Measurements from ENCODE around the gene KCND3.

KCND3 gene

DNA sequence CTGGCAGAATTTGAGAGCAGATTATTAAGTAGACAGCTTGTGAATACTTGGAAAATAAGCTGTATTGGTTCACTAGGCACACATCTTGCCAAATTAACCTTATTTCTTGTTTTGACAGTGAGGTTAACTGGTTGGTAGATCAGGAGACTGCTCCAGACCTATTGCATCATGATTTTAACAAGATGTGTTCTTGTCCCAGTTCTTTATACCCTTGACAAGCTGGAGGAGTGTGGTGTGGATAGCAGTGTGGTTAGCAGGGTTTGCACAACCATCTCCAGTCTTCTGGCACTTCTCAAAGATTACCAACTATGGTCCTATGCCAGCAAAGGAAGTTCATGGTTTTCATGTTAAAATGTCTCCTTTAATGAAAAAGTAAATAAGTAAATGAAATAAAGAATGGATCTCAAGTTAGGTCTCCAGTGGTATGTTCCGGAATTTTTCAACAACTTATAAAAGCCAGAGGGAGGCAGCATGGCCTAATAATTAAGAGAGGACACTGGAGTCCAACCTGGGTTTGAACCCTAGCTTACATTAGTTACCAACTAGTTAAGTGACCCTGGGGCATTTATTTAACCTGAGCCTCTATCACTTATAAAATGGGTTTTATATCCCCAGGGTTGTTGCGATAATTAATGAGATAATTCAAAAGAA lies 199.7 kb downstream of the KCND3 start:
- H3K9me2 ChIP-seq (ENCODE audit: low read depth, low read length): no peaks in the 10 kb centered on the region
- H3K79me2 ChIP-seq (ENCODE audit: insufficient read depth, low read length): no peaks in the 10 kb centered on the region
- no peak overlapping the region for H3K9ac ChIP-seq (ENCODE audit: low read length)
- H3K27ac ChIP-seq (ENCODE audit: low read depth, low read length, poor library complexity, severe bottlenecking): no peak overlapping the region
- H4K20me1 ChIP-seq (ENCODE audit: insufficient read depth, low read length): no peaks in the 10 kb centered on the region
- no peak overlapping the region for H3K4me2 ChIP-seq (ENCODE audit: low read length)
- H3K4me1 ChIP-seq (ENCODE audit: insufficient read depth, low read length, severe bottlenecking): no peaks in the 10 kb centered on the region
- H3K4me3 ChIP-seq (ENCODE audit: low read depth, low read length, poor library complexity, severe bottlenecking): no peak overlapping the region
- TF ChIP-seq, protein P1, sequence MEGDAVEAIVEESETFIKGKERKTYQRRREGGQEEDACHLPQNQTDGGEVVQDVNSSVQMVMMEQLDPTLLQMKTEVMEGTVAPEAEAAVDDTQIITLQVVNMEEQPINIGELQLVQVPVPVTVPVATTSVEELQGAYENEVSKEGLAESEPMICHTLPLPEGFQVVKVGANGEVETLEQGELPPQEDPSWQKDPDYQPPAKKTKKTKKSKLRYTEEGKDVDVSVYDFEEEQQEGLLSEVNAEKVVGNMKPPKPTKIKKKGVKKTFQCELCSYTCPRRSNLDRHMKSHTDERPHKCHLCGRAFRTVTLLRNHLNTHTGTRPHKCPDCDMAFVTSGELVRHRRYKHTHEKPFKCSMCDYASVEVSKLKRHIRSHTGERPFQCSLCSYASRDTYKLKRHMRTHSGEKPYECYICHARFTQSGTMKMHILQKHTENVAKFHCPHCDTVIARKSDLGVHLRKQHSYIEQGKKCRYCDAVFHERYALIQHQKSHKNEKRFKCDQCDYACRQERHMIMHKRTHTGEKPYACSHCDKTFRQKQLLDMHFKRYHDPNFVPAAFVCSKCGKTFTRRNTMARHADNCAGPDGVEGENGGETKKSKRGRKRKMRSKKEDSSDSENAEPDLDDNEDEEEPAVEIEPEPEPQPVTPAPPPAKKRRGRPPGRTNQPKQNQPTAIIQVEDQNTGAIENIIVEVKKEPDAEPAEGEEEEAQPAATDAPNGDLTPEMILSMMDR (IDR thresholded peaks at IDR 0.05; ENCODE audit: low read length): no peak
- no peak for TF ChIP-seq EZH2 (IDR thresholded peaks at IDR 0.05; ENCODE audit: borderline replicate concordance, low read length)
- H3K9me3 ChIP-seq (ENCODE audit: low read length): no peaks in the 10 kb centered on the region
- H3K27me3 ChIP-seq (ENCODE audit: insufficient read depth, low read length): peaks cover 17% of the 10 kb centered on the region
- H3F3A ChIP-seq (ENCODE audit: insufficient read depth, low read length): no peaks in the 10 kb centered on the region
- no peak overlapping the region for H2AFZ ChIP-seq (ENCODE audit: low read length)
- H3K36me3 ChIP-seq (ENCODE audit: insufficient read depth, low read length): no peaks in the 10 kb centered on the region

DNA sequence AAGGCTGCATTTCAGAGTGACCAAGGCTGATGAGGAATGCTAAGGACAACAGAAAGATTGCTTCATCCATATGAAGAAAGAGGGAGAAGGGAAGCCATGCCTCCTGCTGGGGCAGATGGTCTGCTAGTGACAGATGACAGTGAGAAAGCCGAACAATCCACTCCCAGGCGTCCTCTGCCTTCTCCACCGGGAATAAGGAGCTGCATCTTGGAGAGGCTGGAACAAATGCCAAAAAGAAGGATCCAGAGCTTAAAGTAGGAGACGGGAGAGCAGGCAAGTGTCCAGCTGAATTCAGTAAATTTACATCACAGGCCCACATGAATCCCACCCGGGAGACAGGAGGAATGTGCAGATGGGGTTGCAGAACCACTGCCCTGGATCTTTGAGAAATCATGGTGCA lies 200.3 kb downstream of the KCND3 start:
- no peak overlapping the region for H3K27ac ChIP-seq (ENCODE audit: low read depth, low read length, poor library complexity, severe bottlenecking)

DNA sequence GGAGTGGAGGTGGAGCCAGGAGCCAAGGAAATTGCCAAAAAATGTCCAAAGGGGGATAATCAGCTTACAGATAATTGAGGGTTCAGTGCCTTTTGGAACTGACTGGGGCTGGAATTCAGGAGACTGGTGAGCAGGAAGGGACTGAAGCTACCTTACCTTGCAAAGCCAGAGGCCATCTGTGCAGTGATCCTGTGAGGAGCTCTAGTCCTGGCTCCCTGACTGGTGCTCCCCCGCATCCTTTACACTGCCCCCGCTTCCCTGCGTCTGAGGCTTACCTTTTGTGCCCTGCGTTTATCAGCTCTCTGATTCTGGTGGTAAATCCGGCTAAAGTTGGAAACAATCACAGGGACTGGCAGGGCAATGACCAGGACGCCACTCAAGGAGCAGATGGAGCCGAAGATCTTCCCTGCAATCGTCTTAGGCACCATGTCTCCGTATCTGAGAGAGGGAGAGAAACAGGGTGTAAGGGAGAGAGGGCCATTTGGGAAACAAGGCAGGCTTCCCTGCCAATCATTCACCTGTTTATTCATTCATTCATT lies 202.7 kb downstream of the KCND3 start:
- peaks cover 14% of the 10 kb centered on the region for H3K27me3 ChIP-seq (ENCODE audit: insufficient read depth, low read length)
- H3K9ac ChIP-seq (ENCODE audit: low read length): no peak overlapping the region
- no peaks in the 10 kb centered on the region for H3K9me3 ChIP-seq (ENCODE audit: low read length)
- H3K4me3 ChIP-seq (ENCODE audit: low read depth, low read length, poor library complexity, severe bottlenecking): no peak overlapping the region
- no peaks in the 10 kb centered on the region for H3K36me3 ChIP-seq (ENCODE audit: insufficient read depth, low read length)
- no peaks in the 10 kb centered on the region for H4K20me1 ChIP-seq (ENCODE audit: insufficient read depth, low read length)
- H3F3A ChIP-seq (ENCODE audit: insufficient read depth, low read length): no peaks in the 10 kb centered on the region
- H3K4me2 ChIP-seq (ENCODE audit: low read length): no peak overlapping the region
- H3K4me1 ChIP-seq (ENCODE audit: insufficient read depth, low read length, severe bottlenecking): no peaks in the 10 kb centered on the region
- no peak overlapping the region for H3K27ac ChIP-seq (ENCODE audit: low read depth, low read length, poor library complexity, severe bottlenecking)
- no peak overlapping the region for H2AFZ ChIP-seq (ENCODE audit: low read length)
- no peak for TF ChIP-seq EZH2 (IDR thresholded peaks at IDR 0.05; ENCODE audit: borderline replicate concordance, low read length)
- TF ChIP-seq, protein P1 (IDR thresholded peaks at IDR 0.05; ENCODE audit: low read length): no peak
- H3K9me2 ChIP-seq (ENCODE audit: low read depth, low read length): no peaks in the 10 kb centered on the region
- no peaks in the 10 kb centered on the region for H3K79me2 ChIP-seq (ENCODE audit: insufficient read depth, low read length)

More for the DNA sequence above, 200.3 kb downstream of the KCND3 start:
- Histone ChIP-seq H3K4me3 (ENCODE audit: low read depth, low read length, poor library complexity, severe bottlenecking) (no peak overlapping the region), H3K9me2 (ENCODE audit: low read depth, low read length) (no peaks in the 10 kb centered on the region), H3K4me2 (ENCODE audit: low read length) (no peak overlapping the region), H4K20me1 (ENCODE audit: insufficient read depth, low read length) (no peaks in the 10 kb centered on the region), H3K36me3 (ENCODE audit: insufficient read depth, low read length) (no peaks in the 10 kb centered on the region), H3K27me3 (ENCODE audit: insufficient read depth, low read length) (peaks cover 17% of the 10 kb centered on the region), H2AFZ (ENCODE audit: low read length) (no peak overlapping the region), H3K4me1 (ENCODE audit: insufficient read depth, low read length, severe bottlenecking) (no peaks in the 10 kb centered on the region), H3K79me2 (ENCODE audit: insufficient read depth, low read length) (no peaks in the 10 kb centered on the region), H3K9me3 (ENCODE audit: low read length) (no peaks in the 10 kb centered on the region), H3K9ac (ENCODE audit: low read length) (no peak overlapping the region), H3F3A (ENCODE audit: insufficient read depth, low read length) (no peaks in the 10 kb centered on the region)
- TF ChIP-seq, protein P1 (IDR thresholded peaks at IDR 0.05; ENCODE audit: low read length): no peak
- TF ChIP-seq EZH2 (IDR thresholded peaks at IDR 0.05; ENCODE audit: borderline replicate concordance, low read length): no peak
